Kidney capillary endothelial cell (primary cell): ENCODE results near the gene TMEM61.

Experiments used
- DNase-seq: peaks from one replicate; pipeline ENCODE4 v3.0.0-alpha.2; 2018; ENCODE audit warnings: low spot score

TMEM61 gene

DNA sequence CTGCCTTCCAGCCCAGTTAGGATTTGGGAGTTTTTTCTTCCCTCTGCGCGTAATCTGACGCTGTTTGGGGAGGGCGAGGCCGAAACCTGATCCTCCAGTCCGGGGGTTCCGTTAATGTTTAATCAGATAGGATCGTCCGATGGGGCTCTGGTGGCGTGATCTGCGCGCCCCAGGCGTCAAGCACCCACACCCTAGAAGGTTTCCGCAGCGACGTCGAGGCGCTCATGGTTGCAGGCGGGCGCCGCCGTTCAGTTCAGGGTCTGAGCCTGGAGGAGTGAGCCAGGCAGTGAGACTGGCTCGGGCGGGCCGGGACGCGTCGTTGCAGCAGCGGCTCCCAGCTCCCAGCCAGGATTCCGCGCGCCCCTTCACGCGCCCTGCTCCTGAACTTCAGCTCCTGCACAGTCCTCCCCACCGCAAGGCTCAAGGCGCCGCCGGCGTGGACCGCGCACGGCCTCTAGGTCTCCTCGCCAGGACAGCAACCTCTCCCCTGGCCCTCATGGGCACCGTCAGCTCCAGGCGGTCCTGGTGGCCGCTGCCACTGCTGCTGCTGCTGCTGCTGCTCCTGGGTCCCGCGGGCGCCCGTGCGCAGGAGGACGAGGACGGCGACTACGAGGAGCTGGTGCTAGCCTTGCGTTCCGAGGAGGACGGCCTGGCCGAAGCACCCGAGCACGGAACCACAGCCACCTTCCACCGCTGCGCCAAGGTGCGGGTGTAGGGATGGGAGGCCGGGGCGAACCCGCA is 59.1 kb downstream of the TMEM61 start, which contains the start of gene PCSK9:
PCSK9 (plus strand) TSS at position 207 of the 741 bp plus-strand sequence; CDS start at position 497, 290 bp downstream.
- DNase-seq, result no peak

DNA sequence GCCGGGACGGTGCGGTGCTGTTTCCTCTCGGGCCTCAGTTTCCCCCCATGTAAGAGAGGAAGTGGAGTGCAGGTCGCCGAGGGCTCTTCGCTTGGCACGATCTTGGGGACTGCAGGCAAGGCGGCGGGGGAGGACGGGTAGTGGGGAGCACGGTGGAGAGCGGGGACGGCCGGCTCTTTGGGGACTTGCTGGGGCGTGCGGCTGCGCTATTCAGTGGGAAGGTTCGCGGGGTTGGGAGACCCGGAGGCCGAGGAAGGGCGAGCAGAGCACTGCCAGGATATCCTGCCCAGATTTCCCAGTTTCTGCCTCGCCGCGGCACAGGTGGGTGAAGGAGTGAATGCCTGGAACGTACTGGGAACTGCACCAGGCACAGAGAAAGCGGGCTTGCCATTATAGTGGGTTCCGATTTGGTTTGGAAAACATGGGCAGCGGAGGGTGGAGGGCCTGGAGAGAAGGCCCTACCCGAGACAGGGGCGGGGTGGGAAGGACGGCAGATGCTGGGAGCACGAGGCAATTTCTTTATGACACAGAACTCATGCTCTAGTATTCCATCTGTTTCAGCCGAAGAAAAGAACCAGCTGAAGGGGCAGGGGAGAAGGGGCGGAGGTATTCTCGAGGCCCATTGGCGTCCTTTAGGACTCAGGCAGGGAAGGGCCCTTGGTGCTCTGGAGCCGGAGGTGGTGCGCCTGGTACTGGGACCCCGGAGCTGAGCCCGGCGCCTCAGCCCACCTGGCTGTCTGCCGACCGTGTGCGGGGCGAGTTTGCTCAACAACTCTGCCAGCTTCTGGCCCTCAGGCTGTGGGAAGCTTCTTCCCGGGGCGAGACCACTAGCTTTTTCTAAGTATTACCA is 59.9 kb downstream of the TMEM61 start:
- DNase-seq, result no peak

DNA sequence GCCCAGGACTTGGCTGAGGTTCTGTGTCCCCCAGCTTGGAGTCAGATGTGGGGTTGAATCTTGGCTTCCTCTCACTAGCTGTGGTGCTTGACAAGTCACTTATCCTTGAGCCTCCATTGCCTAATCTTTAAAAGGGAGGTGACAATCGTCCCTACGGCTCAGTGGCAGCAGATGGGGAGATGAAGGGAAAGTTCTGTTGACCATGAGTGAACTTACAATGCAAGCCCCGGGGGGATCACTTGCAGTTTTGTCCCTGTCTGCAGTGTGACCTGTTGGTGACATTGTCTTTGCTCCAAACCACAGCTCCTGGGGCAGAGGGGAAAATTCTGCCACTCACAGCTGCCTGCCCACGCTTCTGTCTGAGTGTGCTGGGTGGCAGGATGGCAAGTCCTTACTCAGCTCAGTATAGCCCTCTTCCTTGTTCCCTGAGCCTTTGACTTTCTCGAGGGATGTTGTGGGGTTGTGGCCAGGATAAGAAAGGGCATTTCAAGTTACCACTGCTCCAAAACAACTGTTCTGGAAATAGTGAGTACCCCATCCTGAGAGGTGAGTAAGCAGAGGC is 60.6 kb downstream of the TMEM61 start:
- no peak for DNase-seq

DNA sequence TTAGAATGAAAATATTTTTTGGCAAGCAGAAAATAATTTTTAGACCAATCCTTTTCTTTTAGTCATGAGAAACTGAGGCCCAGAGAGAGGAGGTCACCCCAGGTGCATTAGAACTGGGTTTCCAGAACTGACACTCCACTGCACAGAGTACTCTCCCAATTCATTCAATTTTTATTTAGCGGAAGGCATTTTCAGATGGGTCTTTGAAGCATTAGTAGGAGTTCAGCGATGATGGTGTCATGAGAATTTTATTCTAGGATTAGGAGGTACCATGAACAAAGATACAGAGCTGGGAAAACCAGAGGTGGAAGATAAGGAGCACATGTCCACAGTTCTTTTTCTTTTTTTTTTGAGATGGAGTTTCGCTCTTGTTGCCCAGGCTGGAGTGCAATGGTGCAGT is 61.2 kb downstream of the TMEM61 start:
- DNase-seq, result no peak
